ENCODE measurements around the gene LEKR1.

DNA sequence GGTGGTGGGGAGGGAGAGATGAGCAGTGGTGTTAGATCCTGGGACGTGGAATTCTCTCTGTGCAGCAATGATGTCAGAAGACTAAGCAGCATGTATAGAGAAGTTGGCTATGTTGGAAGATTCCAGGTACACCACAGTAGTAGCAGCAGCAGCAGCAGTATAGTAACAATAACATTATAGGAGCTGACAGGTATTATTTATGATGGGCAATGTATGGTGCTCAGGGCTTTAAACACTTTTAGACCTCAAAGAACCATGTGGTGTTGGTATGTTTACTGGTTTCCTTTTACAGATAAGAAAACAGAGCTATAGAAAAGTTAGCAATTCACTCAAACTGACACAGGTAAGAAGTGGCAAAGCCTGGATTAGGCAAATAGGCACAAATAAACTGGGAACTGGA is 229.9 kb downstream of the LEKR1 start:
- TF ChIP-seq, protein P1, sequence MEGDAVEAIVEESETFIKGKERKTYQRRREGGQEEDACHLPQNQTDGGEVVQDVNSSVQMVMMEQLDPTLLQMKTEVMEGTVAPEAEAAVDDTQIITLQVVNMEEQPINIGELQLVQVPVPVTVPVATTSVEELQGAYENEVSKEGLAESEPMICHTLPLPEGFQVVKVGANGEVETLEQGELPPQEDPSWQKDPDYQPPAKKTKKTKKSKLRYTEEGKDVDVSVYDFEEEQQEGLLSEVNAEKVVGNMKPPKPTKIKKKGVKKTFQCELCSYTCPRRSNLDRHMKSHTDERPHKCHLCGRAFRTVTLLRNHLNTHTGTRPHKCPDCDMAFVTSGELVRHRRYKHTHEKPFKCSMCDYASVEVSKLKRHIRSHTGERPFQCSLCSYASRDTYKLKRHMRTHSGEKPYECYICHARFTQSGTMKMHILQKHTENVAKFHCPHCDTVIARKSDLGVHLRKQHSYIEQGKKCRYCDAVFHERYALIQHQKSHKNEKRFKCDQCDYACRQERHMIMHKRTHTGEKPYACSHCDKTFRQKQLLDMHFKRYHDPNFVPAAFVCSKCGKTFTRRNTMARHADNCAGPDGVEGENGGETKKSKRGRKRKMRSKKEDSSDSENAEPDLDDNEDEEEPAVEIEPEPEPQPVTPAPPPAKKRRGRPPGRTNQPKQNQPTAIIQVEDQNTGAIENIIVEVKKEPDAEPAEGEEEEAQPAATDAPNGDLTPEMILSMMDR (conservative IDR thresholded peaks at IDR 0.05), result no peak
- TF ChIP-seq ZFX (IDR thresholded peaks at IDR 0.05), result no peak
